Measurements from ENCODE around the gene STK24. TPM values are rescaled to one million over a fixed set of nuclear protein-coding genes. Genes with fewer than 3 reads are reported as not detected.

The STK24 gene
- total and polyA plus RNA-seq, 2 experiments from 2014 or later, result 83.3 to 98.0 TPM

- peaks cover 25% of the 10 kb centered on the region for H3K4me1 ChIP-seq (ENCODE audit: low read depth)
- no peak for TF ChIP-seq CTCF (IDR thresholded peaks at IDR 0.05; ENCODE audit: low read depth, low read length)
- H3K4me3 ChIP-seq, result no peak overlapping the region
- no peak overlapping the region for H3K27ac ChIP-seq
- H3K36me3 ChIP-seq, result no peaks in the 10 kb centered on the region
- H3K9me3 ChIP-seq (ENCODE audit: low read depth), result no peaks in the 10 kb centered on the region
- no peak for DNase-seq (ENCODE audit: low read depth in 1 of 2, low spot score in 1 of 2)
- no peaks in the 10 kb centered on the region for H3K27me3 ChIP-seq
These were observed 105.0 kb downstream of the STK24 start for GRCh38 chr13:98471934-98472333.

DNA sequence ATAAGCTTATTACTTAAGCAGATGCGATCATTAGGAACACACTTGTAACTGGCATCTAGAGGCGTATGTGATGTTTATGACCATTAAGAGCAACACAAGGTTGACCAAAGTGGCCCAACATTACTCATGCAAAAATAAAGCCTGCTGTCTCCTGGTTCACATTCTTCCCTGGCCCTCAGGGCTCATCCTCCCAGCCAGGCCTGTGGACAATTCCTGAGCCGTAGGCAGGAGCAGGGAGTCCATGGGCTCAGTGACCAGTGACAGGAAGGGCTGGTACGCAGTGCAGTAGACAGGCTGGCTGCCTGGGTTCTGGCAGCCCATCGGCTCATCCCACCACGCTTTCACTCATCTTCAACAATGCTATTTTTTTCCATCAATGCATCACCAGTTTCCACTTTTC is 106.0 kb downstream of the STK24 start:
- no peak overlapping the region for H3K4me3 ChIP-seq
- H3K27ac ChIP-seq, result no peak overlapping the region
- TF ChIP-seq CTCF (IDR thresholded peaks at IDR 0.05; ENCODE audit: low read depth, low read length), result no peak

GRCh38 chr13:98468929-98469328 is 108.0 kb downstream of the STK24 start:
- Histone ChIP-seq H3K36me3 (peaks cover 8% of the 10 kb centered on the region), H3K4me1 (ENCODE audit: low read depth) (peaks cover 5% of the 10 kb centered on the region), H3K4me3 (no peak overlapping the region), H3K27ac (peak overlapping the region; percentile 73), H3K9me3 (ENCODE audit: low read depth) (no peaks in the 10 kb centered on the region), H3K27me3 (no peaks in the 10 kb centered on the region)
- DNase-seq (ENCODE audit: low read depth in 1 of 2, low spot score in 1 of 2), result no peak
- no peak for TF ChIP-seq CTCF (IDR thresholded peaks at IDR 0.05; ENCODE audit: low read depth, low read length)

More for the DNA sequence above, 106.0 kb downstream of the STK24 start:
- DNase-seq (ENCODE audit: low read depth in 1 of 2, low spot score in 1 of 2), result no peak
- peaks cover 14% of the 10 kb centered on the region for H3K4me1 ChIP-seq (ENCODE audit: low read depth)
- no peaks in the 10 kb centered on the region for H3K27me3 ChIP-seq
- H3K9me3 ChIP-seq (ENCODE audit: low read depth), result no peaks in the 10 kb centered on the region
- peaks cover 4% of the 10 kb centered on the region for H3K36me3 ChIP-seq

DNA sequence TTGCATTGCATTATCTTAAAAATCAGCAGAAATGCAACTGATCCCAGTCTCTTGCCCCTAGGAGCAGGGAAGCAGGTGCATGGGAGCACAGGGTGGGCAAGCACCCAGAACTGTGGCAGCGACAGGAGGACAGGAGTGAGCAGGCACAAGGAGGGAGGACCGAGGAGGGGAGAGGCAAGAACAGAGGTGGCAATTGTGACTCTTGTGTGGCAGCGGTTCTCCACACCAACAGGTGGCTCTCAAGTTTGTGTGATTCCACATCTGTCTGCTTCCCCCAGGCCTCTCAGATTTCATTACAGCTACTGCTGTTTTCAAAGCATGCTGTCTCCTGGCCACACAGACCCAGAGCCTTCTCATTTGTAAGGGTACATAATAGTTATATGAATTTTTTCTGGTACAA is 108.5 kb downstream of the STK24 start:
- Histone ChIP-seq H3K4me3 (no peak overlapping the region), H3K9me3 (ENCODE audit: low read depth) (no peaks in the 10 kb centered on the region), H3K27me3 (no peaks in the 10 kb centered on the region), H3K4me1 (ENCODE audit: low read depth) (peaks cover 5% of the 10 kb centered on the region), H3K36me3 (peaks cover 8% of the 10 kb centered on the region), H3K27ac (peak overlapping the region; percentile 73)
- peak in 1 of 2 donors; percentile 56 for DNase-seq (ENCODE audit: low read depth in 1 of 2, low spot score in 1 of 2)
- TF ChIP-seq CTCF (IDR thresholded peaks at IDR 0.05; ENCODE audit: low read depth, low read length), result no peak

DNA sequence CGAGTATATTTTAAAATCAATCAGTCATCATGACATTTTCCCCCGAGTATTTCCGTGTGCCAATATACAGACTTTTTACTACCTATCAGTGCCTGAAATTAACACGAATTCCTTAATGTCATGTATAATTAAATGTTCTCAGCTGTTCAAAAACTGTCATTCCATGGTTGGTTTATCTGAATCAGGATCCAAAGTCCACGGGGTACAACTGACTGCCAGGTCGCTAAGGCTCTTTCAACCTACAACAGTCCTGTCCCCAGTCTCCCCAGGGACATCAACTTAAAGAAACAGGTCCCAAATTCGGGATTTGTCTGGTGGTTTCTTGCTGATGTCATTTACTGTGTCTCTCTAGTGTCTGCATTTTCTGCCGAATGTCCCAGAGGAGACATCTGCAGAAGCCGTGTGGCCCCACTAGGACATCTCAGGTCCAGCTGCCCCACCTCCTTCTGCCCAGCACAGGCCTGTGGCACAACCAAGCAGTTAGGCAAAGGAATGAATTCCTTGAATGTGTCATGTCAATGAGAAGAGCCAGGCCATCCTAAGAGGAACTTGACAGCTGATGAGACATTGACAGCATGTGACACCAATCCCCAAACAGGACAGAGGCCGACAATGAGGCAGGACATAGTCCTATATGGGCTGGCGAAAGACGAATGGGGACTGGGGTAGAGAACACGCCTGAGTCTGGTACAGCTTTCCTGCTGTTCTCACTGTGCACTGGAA is 109.5 kb downstream of the STK24 start:
- no peaks in the 10 kb centered on the region for H3K9me3 ChIP-seq (ENCODE audit: low read depth)

More for the DNA sequence above, 109.5 kb downstream of the STK24 start:
- Histone ChIP-seq H3K4me3 (no peak overlapping the region), H3K4me1 (ENCODE audit: low read depth) (peaks cover 5% of the 10 kb centered on the region), H3K36me3 (peaks cover 8% of the 10 kb centered on the region), H3K27me3 (no peaks in the 10 kb centered on the region), H3K27ac (peak overlapping the region; percentile 73)
- no peak for TF ChIP-seq CTCF (IDR thresholded peaks at IDR 0.05; ENCODE audit: low read depth, low read length)
- DNase-seq (ENCODE audit: low read depth in 1 of 2, low spot score in 1 of 2), result no peak
